K562 (cell line): Measurements from ENCODE around the gene TRIM31. TPM values are rescaled to one million over a fixed set of nuclear protein-coding genes. Genes with fewer than 3 reads are reported as not detected.

Experiments used
- DEAF1 ChIP-seq: fragments of 450-650 bp; formaldehyde crosslinking; IDR thresholded peaks from 2 replicates; pipeline ENCODE4 v1.4.0; 2020; ENCODE audit warnings: mild to moderate bottlenecking, moderate library complexity
- FIP1L1 ChIP-seq: fragments of 200-400 bp; formaldehyde crosslinking; IDR thresholded peaks from 2 replicates; pipeline ENCODE4 v1.6.1; 2018; ENCODE audit warnings: mild to moderate bottlenecking, low read depth, low read length; ENCODE audit not compliant: poor library complexity, severe bottlenecking
- HMG20A ChIP-seq: fragments of 450-650 bp; formaldehyde crosslinking; conservative IDR thresholded peaks from 2 replicates; pipeline ENCODE4 v1.4.0; 2020; ENCODE audit warnings: mild to moderate bottlenecking, mixed read lengths
- IRF9 ChIP-seq: fragments of 450-650 bp; IDR thresholded peaks from 2 replicates; pipeline ENCODE4 v1.6.1; 2016; ENCODE audit warnings: missing biosample characterization, missing genetic modification characterization
- KDM5B ChIP-seq: fragments of 200-600 bp; sonication (generic); IDR thresholded peaks from 2 replicates; pipeline ENCODE4 v1.6.1; 2012; ENCODE audit warnings: low read depth, mild to moderate bottlenecking, moderate library complexity, low read length, control low read depth, inconsistent platforms; ENCODE audit not compliant: insufficient replicate concordance
- KLF10 ChIP-seq: fragments of 250-450 bp; sonication (Bioruptor Pico); IDR thresholded peaks from 2 replicates; pipeline ENCODE4 v1.6.1; 2021; ENCODE audit warnings: matching md5 sums
- MTA2 ChIP-seq: fragments of 450-650 bp; IDR thresholded peaks from 2 replicates; pipeline ENCODE4 v1.6.1; 2016; ENCODE audit warnings: low read depth
- NFIX ChIP-seq: fragments of 250-450 bp; sonication (Bioruptor Pico); IDR thresholded peaks from 2 replicates; pipeline ENCODE4 v1.4.0; 2020; ENCODE audit warnings: low read depth, mild to moderate bottlenecking, moderate library complexity
- NRF1 ChIP-seq, 2 experiments: fragments of 450-650 bp; IDR thresholded peaks in 1 of 2; conservative IDR thresholded peaks in 1 of 2; 2 replicates each; pipeline ENCODE4 v1.6.1; 2014; ENCODE audit warnings: mild to moderate bottlenecking in 2 of 2
- PCBP1 ChIP-seq: fragments of 200-400 bp; formaldehyde crosslinking; IDR thresholded peaks from 2 replicates; pipeline ENCODE4 v1.6.1; 2018; ENCODE audit warnings: mild to moderate bottlenecking, low read depth, low read length; ENCODE audit not compliant: poor library complexity, severe bottlenecking
- SAFB2 ChIP-seq: fragments of 200-400 bp; formaldehyde crosslinking; IDR thresholded peaks from 2 replicates; pipeline ENCODE4 v1.6.1; 2018; ENCODE audit warnings: borderline replicate concordance, low read length, low read depth, moderate library complexity; ENCODE audit not compliant: severe bottlenecking
- SUPT5H ChIP-seq: fragments of 450-650 bp; IDR thresholded peaks from 2 replicates; pipeline ENCODE4 v1.6.1; 2016
- TSHZ1 ChIP-seq: fragments of 250-450 bp; sonication (Bioruptor Pico); IDR thresholded peaks from 2 replicates; pipeline ENCODE4 v1.4.0; 2020; ENCODE audit warnings: mild to moderate bottlenecking, moderate library complexity
- ZNF609 ChIP-seq: sonication (generic); formaldehyde crosslinking; IDR thresholded peaks from 2 replicates; pipeline ENCODE4 v1.8.1; 2023; ENCODE audit warnings: missing genetic modification reagents, mild to moderate bottlenecking, borderline replicate concordance
- ZNF717 ChIP-seq: fragments of 250-450 bp; sonication (Bioruptor Pico); IDR thresholded peaks from 2 replicates; pipeline ENCODE4 v1.5.0; 2021
- ZNF77 ChIP-seq: fragments of 250-450 bp; sonication (Bioruptor Pico); IDR thresholded peaks from 2 replicates; pipeline ENCODE4 v1.5.0; 2020
- polyA plus RNA-seq, 8 experiments: library from polyadenylated mRNA; depleted of rRNA in 4 of 8; stranded (reverse) in 5 of 8; unstranded in 3 of 8; fragments of >200 nt; fragmentation: Nextera tagmentation in 2 of 8; fragmentation: Illumina TruSeq in 1 of 8; extraction: Ambion mirVana in 2 of 8; extraction: Trizol in 1 of 8; gene quantifications; 2 replicates each; pipeline versions ENCODE4 v1.2.1 to v1.2.3, GENCODE V29; 2011 to 2014; ENCODE audit warnings: inconsistent platforms in 1 of 8, missing spikeins in 1 of 8
- total RNA-seq, 7 experiments: library from RNA; depleted of rRNA in 6 of 7; stranded (reverse); fragments of >200 nt in 6 of 7; fragmentation: Illumina TruSeq in 2 of 7; extraction: Trizol in 2 of 7; gene quantifications; 2 replicates each; pipeline versions ENCODE4 v1.2.1 to v1.2.3, GENCODE V29; 2011 to 2021; ENCODE audit warnings: low replicate concordance in 1 of 7

The TRIM31 gene
- total and polyA plus RNA-seq, 9 of the 15 experiments (the other 6 are each of a cell fraction or from before 2014, with no cell fraction given): not detected

GRCh38 chr6:30066577-30067459 lies 46.1 kb downstream of the TRIM31 start, which contains the start of gene PPP1R11 (continued):
- TF ChIP-seq KDM5B: peak; percentile 83
- peak; percentile 98 for TF ChIP-seq NRF1 (conservative IDR thresholded peaks at IDR 0.05 in 1 of 2, IDR thresholded peaks at IDR 0.05 in 1 of 2)
- TF ChIP-seq HMG20A (CRISPR knock-in tag): no peak
- no peak for TF ChIP-seq SAFB2
- no peak for TF ChIP-seq IRF9
- TF ChIP-seq PCBP1: no peak
- no peak for TF ChIP-seq TSHZ1 (CRISPR knock-in tag)
- no peak for TF ChIP-seq ZNF717 (CRISPR knock-in tag)
- peak; percentile 83 for TF ChIP-seq SUPT5H
- 0 out of 2 replicates have a peak, but pooled peaks have one; percentile 28 for TF ChIP-seq ZNF77 (CRISPR knock-in tag)
- TF ChIP-seq ZNF609 (CRISPR knock-in tag): no peak
- no peak for TF ChIP-seq MTA2
- TF ChIP-seq FIP1L1: no peak
- no peak for TF ChIP-seq DEAF1 (CRISPR knock-in tag)
- TF ChIP-seq KLF10 (CRISPR knock-in tag): no peak
- no peak for TF ChIP-seq NFIX (CRISPR knock-in tag)
